ENCODE measurements around the gene TCEAL6.
"Not testable (repeated sequence)": the region's sequence is repeated elsewhere in the genome, so short reads cannot be mapped to it uniquely, and the experiment has no call there.

The TCEAL6 gene

DNA sequence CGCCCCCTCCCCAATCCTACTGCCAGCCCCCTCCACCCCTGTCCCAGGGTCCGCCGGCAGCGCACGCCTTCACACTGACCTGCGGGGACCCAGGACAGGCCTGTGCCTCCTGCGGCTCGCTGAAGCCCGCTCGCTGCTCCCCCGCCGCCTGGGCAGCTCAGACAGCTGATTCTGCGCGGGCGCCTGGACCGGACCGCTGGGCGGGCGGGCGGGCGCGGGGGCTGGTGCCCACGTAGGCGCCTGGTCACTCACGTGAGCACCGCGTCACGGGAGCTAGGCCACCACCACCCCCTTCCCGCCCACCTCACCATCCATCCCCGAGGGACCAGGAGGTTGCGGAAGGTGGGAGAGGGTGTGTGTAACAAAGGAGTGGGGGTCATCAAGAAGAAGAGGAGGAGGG lies at the start of gene TCEAL6:
Gene TCEAL6 (minus strand): TSS at position 208 of the 400 bp plus-strand sequence.
- DNase-seq (ENCODE audit: extremely low spot score, insufficient read length, low read depth); FAIRE-seq: not testable (repeated sequence)

- no peak for FAIRE-seq
- DNase-seq (ENCODE audit: extremely low spot score, insufficient read length, low read depth) = no peak
These were observed 43.9 kb upstream of the TCEAL6 start for GRCh38 chrX:102185967-102186720.

- DNase-seq (ENCODE audit: extremely low spot score, insufficient read length, low read depth) = no peak
- FAIRE-seq = no peak
These were observed 13.5 kb upstream of the TCEAL6 start, which contains the start of gene BEX5 for GRCh38 chrX:102155806-102156179. BEX5 (minus strand) TSS chrX:102155977; CDS start chrX:102154265, 1,712 bp downstream.

DNA sequence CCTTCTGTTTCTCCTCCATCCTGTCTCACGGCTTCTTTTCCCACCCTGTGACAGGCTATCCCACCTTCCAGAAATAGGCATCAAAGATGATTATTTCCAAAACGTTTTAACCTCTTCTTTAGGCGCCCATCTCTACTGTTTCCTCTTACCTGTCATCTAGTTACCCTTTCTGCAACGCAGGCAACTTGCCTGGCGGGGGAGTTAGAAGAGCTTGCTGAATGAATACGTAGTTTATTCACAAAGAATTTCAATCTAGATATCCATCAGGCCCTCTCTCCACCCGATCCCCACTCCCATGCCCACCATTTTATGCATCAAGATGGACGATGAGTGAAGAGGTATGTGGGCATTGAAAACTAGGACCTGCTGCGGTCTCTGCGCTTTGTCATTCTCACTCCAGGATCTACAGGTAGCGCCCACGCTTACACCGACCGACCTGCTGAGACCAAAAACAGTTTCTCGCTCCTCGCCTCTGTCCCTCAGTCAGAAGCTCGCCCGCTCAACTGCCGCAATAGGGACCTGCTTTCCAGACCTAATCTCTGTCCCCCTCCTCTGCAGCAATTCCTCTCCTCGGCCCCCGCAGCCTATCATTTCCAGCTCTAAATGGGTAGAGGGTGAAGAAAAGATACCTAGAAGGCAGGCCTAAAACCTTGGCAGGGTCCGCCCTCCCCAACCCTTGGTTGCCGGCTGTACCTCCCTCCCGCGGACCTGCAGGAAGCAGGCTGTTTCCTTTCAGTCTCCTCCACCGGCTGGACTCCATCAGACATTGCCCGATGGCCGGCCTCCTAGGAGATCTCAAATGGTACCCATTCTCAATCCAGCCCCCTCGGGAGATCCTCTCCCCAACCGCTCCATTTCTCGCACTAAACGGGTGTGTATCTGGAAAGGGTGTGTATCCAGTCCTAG lies 12.9 kb upstream of the TCEAL6 start:
- FAIRE-seq = no peak
- no peak for DNase-seq (ENCODE audit: extremely low spot score, insufficient read length, low read depth)

GRCh38 chrX:102154218-102154860 lies 12.1 kb upstream of the TCEAL6 start:
- DNase-seq (ENCODE audit: extremely low spot score, insufficient read length, low read depth) (no peak), FAIRE-seq (no peak)

- not testable (repeated sequence) for FAIRE-seq; DNase-seq (ENCODE audit: extremely low spot score, insufficient read length, low read depth)
These were observed 650 bp downstream of the TCEAL6 start for GRCh38 chrX:102141631-102142030.

- DNase-seq (ENCODE audit: extremely low spot score, insufficient read length, low read depth) = not testable (repeated sequence)
- peak; percentile 29 for FAIRE-seq
These were observed 1.4 kb downstream of the TCEAL6 start for GRCh38 chrX:102140876-102141275.

- DNase-seq (ENCODE audit: extremely low spot score, insufficient read length, low read depth) (no peak), FAIRE-seq (no peak)
These were observed 4.2 kb downstream of the TCEAL6 start for GRCh38 chrX:102138064-102138463.

DNA sequence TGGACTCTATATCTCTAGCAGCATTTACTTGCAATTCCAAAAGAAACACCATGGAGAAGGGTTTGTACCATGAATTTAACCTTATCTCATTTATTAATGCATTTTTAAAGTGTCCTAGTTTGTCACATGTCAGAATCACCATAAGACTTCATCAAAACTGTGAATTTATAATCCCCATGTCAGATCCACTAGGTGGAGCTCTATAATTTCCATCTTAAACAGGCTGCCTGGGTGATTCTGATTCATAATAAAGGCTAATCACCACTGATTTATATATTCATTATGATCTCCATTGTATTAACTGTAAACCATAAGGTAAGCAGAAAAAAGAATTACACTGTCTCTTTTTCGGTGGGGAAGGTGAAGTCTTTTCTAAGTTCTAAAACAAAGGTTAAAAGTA lies 12.8 kb downstream of the TCEAL6 start:
- FAIRE-seq (peak; percentile 31), DNase-seq (ENCODE audit: extremely low spot score, insufficient read length, low read depth) (no peak)

DNA sequence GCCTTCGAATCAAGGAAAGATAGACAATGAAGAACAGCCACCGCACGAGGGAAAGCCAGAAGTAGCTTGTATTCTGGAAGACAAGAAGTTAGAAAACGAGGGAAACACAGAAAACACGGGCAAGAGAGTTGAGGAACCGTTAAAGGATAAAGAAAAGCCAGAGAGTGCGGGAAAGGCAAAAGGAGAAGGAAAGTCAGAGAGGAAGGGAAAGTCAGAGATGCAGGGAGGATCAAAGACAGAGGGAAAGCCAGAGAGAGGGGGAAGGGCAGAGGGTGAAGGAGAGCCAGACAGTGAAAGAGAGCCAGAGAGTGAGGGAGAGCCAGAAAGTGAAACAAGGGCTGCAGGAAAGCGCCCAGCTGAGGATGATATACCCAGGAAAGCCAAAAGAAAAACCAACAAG lies 15.4 kb downstream of the TCEAL6 start:
- no peak for FAIRE-seq
- no peak for DNase-seq (ENCODE audit: extremely low spot score, insufficient read length, low read depth)

GRCh38 chrX:102126080-102126818 lies 16.0 kb downstream of the TCEAL6 start:
- not testable (repeated sequence) for FAIRE-seq; DNase-seq (ENCODE audit: extremely low spot score, insufficient read length, low read depth)

GRCh38 chrX:102125436-102125835 lies 16.8 kb downstream of the TCEAL6 start, which contains the start of gene TCEAL2:
TCEAL2 (plus strand) TSS chrX:102125679; CDS start chrX:102126831, 1,152 bp downstream.
- FAIRE-seq; DNase-seq (ENCODE audit: extremely low spot score, insufficient read length, low read depth): not testable (repeated sequence)

GRCh38 chrX:102125014-102125413 lies 17.3 kb downstream of the TCEAL6 start:
- not testable (repeated sequence) for FAIRE-seq

DNA sequence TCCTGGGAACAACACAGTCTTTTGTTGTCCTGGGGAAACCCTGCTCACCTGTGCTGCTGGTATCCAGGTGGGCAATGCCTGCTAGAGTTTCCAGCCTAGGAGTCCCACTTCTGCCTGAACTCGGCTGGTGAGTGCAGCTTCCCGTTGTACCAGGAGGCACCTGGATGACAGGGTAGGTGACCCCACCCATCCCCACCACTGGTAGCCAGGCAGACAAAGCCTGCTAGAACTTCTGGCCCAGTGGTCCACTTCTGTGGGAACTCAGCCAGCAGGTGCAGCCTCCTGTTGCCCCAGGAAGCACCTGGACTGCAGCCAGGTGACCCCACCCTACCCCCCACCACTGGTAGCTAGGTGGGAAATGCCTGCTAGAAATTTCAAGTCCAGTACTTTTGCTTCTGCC lies 26.5 kb downstream of the TCEAL6 start:
- FAIRE-seq (no peak), DNase-seq (ENCODE audit: extremely low spot score, insufficient read length, low read depth) (no peak)

More at GRCh38 chrX:102125014-102125413, 17.3 kb downstream of the TCEAL6 start:
- DNase-seq (ENCODE audit: extremely low spot score, insufficient read length, low read depth) = not testable (repeated sequence)

DNA sequence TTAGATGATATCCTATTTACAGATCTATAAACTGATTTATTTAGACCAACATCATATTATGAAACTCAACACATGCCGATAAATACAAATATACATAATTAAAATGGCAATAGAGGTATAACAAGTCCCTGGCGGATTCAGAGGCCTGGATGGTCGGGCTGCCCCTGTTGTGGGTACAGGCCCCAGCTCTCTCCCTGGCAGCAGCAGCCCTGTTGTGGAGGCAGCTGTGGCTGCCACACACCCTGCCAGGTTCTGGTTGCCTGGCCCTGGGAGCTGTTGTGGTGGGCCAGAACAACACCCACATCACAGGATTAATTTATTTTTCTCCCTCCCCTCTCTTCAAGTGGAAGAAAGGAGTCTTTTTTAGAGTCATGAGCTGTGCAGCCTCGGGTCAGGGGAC lies 28.9 kb downstream of the TCEAL6 start:
- no peak for FAIRE-seq
- no peak for DNase-seq (ENCODE audit: extremely low spot score, insufficient read length, low read depth)
